HPDE6-E6E7 (cell line): ENCODE data around the gene CLEC20A.

Experiments used
- DNase-seq: peaks from one replicate; pipeline ENCODE4 v3.0.0; 2011; ENCODE audit warnings: missing footprints; ENCODE audit errors: extremely low spot score

The CLEC20A gene

GRCh38 chr1:178472531-178472930 lies 24.2 kb downstream of the CLEC20A start:
- DNase-seq = no peak

GRCh38 chr1:178470411-178470960 lies 26.3 kb downstream of the CLEC20A start:
- DNase-seq = no peak

- no peak for DNase-seq
Observed at GRCh38 chr1:178467837-178468236, 28.9 kb downstream of the CLEC20A start.

- no peak for DNase-seq
Observed at GRCh38 chr1:178465011-178465410, 31.8 kb downstream of the CLEC20A start.

GRCh38 chr1:178464566-178464965 lies 32.2 kb downstream of the CLEC20A start:
- no peak for DNase-seq

GRCh38 chr1:178464141-178464540 lies 32.6 kb downstream of the CLEC20A start:
- no peak for DNase-seq

GRCh38 chr1:178461701-178462100 lies 35.1 kb downstream of the CLEC20A start:
- no peak for DNase-seq

- DNase-seq = no peak
Observed at GRCh38 chr1:178461104-178461503, 35.7 kb downstream of the CLEC20A start.

- DNase-seq = no peak
Observed at GRCh38 chr1:178458203-178458602, 38.6 kb downstream of the CLEC20A start.

- no peak for DNase-seq
Observed at GRCh38 chr1:178457651-178458050, 39.1 kb downstream of the CLEC20A start.

- no peak for DNase-seq
Observed at GRCh38 chr1:178456472-178456871, 40.3 kb downstream of the CLEC20A start.

- no peak for DNase-seq
Observed at GRCh38 chr1:178452013-178452412, 44.8 kb downstream of the CLEC20A start.

GRCh38 chr1:178451529-178451928 lies 45.2 kb downstream of the CLEC20A start:
- DNase-seq = no peak

- DNase-seq = no peak
Observed at GRCh38 chr1:178450871-178451270, 45.9 kb downstream of the CLEC20A start.

GRCh38 chr1:178442925-178443324 lies 53.8 kb downstream of the CLEC20A start:
- no peak for DNase-seq

GRCh38 chr1:178438432-178438831 lies 58.3 kb downstream of the CLEC20A start:
- DNase-seq = no peak

GRCh38 chr1:178436899-178437298 lies 59.9 kb downstream of the CLEC20A start:
- no peak for DNase-seq

- no peak for DNase-seq
Observed at GRCh38 chr1:178434899-178435435, 61.8 kb downstream of the CLEC20A start.

- DNase-seq = peak; percentile 5
Observed at GRCh38 chr1:178434360-178434759, 62.4 kb downstream of the CLEC20A start.
